ENCODE measurements around the gene SAMM50. TPM values are rescaled to one million over a fixed set of nuclear protein-coding genes. Genes with fewer than 3 reads are reported as not detected.

The SAMM50 gene
- total RNA-seq, 3 donors from 2014 or later, result 37.7 to 52.0 (median 48.0) TPM

DNA sequence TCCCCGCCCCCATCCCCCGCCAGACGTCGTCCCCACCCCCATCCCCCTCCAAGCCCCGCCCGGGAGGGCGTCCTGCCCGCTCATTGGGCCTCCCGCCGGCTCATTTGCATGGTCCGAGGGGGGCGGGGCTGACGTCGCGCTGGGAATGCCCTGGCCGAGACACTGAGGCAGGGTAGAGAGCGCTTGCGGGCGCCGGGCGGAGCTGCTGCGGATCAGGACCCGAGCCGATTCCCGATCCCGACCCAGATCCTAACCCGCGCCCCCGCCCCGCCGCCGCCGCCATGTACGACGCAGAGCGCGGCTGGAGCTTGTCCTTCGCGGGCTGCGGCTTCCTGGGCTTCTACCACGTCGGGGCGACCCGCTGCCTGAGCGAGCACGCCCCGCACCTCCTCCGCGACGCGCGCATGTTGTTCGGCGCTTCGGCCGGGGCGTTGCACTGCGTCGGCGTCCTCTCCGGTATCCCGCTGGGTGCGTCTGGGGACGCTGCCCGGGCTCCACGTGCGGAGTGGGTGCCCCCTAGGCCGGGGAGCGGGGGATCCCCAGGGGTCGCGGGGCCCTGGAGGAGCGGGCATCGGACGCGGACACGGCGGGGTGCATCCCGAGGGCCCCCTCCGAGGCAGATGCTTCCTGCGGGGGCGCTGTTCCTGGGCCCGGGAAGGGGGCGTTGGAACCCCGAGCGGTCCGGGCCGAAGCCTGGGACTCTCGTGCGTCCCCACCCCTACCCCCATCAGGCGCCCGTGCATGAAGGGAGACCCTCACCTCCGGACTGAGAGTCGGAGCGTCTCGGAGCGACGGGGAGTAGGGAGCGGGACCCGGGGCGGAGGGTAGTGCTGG lies 31.4 kb upstream of the SAMM50 start, which contains the start of gene PNPLA3:
Gene PNPLA3 (plus strand): TSS at position 175 of the 834 bp plus-strand sequence. CDS start 107 bp downstream, at position 282.
- H3K36me3 ChIP-seq (ENCODE audit: low read depth), result no peaks in the 10 kb centered on the region
- intact Hi-C loops (cut with DNase I, micrococcal nuclease), result no loop called here
- TF ChIP-seq, protein P1, sequence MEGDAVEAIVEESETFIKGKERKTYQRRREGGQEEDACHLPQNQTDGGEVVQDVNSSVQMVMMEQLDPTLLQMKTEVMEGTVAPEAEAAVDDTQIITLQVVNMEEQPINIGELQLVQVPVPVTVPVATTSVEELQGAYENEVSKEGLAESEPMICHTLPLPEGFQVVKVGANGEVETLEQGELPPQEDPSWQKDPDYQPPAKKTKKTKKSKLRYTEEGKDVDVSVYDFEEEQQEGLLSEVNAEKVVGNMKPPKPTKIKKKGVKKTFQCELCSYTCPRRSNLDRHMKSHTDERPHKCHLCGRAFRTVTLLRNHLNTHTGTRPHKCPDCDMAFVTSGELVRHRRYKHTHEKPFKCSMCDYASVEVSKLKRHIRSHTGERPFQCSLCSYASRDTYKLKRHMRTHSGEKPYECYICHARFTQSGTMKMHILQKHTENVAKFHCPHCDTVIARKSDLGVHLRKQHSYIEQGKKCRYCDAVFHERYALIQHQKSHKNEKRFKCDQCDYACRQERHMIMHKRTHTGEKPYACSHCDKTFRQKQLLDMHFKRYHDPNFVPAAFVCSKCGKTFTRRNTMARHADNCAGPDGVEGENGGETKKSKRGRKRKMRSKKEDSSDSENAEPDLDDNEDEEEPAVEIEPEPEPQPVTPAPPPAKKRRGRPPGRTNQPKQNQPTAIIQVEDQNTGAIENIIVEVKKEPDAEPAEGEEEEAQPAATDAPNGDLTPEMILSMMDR (IDR thresholded peaks at IDR 0.05), result no peak
- no peaks in the 10 kb centered on the region for H3K9me3 ChIP-seq
- peak; percentile 89 to 93 (median 90) for DNase-seq
- peak; percentile 95 for ATAC-seq
- H3K4me1 ChIP-seq (ENCODE audit: low read depth), result peaks cover 4% of the 10 kb centered on the region
- H3K4me3 ChIP-seq, result no peak within 1 kb of the TSS

DNA sequence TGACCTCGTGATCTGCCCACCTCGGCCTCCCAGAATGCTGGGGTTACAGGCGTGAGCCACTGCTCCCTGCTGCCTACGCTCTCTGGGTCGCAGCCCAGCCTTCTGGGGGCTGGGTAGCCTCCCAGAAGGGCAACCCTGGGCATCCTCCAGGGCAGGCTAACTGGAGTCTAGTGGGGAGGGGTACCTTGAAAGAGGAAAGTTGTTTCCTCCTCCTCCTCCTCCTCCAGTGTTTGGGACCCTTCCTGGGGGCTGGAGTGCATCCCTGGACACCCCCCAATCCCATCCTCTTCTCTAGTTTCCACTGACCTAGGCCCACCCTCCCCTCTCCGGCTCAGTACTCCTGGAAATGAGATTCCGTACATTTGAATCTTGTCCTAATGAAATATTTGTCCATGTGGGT lies 30.4 kb upstream of the SAMM50 start:
- intact Hi-C loops (cut with DNase I, micrococcal nuclease), result no loop called here
- Histone ChIP-seq H3K36me3 (ENCODE audit: low read depth) (no peaks in the 10 kb centered on the region), H3K4me1 (ENCODE audit: low read depth) (peaks cover 4% of the 10 kb centered on the region), H3K9me3 (no peaks in the 10 kb centered on the region), H3K4me3 (no peak overlapping the region)
- ATAC-seq (no peak), DNase-seq (no peak)
- TF ChIP-seq, protein P1 (IDR thresholded peaks at IDR 0.05), result no peak

DNA sequence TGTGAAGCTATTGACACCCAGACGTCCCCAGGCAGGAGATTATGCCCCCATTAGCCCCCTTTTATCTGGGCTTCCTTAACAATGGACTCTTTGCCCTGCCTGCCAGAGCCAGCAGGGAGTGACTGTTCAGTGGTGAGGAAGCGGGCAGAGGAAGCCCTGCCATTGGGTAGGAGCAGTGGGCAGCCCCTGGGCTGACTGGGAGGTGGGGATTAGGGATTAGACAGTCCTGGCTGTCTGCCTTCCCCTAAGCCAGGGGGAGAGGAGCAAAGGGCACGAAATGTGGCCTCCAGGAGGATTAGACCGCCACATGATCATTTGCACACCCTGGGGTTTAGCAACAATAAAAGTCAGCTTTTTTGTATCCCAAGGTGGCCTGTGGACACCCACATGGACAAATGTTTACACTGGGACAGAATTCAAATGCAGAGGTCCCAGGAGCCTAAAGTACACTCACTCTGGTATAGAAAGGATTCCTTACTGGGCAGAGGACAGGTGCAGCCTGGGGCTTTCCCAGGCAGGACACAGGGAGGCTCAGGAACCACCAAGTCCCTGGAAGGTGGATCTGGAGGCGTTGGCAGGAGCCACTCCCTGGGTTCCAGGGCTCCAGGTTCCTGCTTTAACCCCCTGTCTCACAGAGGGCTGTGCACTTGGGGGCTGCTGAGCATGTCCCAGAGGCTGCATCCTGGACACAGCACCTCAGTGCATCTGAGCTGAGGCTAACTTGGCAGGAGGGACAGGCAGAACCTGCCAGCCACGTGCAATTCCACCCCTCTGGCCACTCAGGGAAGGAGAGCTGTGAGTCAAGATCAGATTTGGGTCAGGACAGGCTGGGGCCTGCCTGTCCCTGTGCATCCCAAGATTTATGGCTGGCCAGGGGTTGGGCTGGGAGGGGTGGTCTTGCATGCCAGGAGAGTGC lies 29.6 kb upstream of the SAMM50 start:
- Histone ChIP-seq H3K4me1 (ENCODE audit: low read depth) (peaks cover 4% of the 10 kb centered on the region), H3K4me3 (no peak overlapping the region), H3K36me3 (ENCODE audit: low read depth) (no peaks in the 10 kb centered on the region), H3K9me3 (no peaks in the 10 kb centered on the region)
- intact Hi-C loops (cut with DNase I, micrococcal nuclease), result no loop called here
- no peak for DNase-seq
- peak; percentile 37 for ATAC-seq
- TF ChIP-seq, protein P1 (IDR thresholded peaks at IDR 0.05), result no peak

DNA sequence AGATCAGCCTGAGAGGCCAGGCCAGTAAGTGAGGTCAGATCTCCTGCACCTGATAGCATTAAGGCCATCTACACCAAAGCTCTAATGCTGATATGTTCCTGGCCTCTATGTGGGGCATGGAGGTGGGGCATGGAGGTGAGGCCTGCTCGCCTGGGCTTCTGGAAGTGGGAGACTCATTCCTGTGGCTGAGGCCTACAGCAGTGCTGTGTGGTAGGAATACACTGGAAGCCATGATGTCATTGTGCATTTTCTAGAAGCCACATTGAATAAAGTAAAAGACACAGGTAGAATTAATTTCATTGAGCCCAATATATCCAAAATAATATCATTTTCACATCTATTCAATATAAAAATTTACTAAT lies 28.9 kb upstream of the SAMM50 start:
- no peak for ATAC-seq
- no peak overlapping the region for H3K4me3 ChIP-seq
- intact Hi-C loops (cut with DNase I, micrococcal nuclease), result no loop called here
- H3K4me1 ChIP-seq (ENCODE audit: low read depth), result peaks cover 4% of the 10 kb centered on the region
- no peak for DNase-seq
- TF ChIP-seq, protein P1 (IDR thresholded peaks at IDR 0.05), result no peak
- H3K9me3 ChIP-seq, result no peaks in the 10 kb centered on the region
- no peaks in the 10 kb centered on the region for H3K36me3 ChIP-seq (ENCODE audit: low read depth)

DNA sequence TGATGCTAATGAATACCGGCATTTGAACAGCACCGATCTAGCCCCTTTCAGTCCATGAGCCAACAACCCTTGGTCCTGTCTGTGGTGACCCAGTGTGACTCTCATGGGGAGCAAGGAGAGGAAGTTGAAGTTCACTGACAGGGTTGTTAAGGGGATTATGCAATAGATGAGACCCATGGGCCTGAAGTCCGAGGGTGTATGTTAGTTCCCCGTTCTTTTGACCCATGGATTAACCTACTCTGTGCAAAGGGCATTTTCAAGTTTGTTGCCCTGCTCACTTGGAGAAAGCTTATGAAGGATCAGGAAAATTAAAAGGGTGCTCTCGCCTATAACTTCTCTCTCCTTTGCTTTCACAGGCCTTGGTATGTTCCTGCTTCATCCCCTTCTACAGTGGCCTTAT lies 26.8 kb upstream of the SAMM50 start:
- Histone ChIP-seq H3K4me3 (no peak overlapping the region), H3K36me3 (ENCODE audit: low read depth) (no peaks in the 10 kb centered on the region), H3K4me1 (ENCODE audit: low read depth) (peaks cover 4% of the 10 kb centered on the region), H3K9me3 (no peaks in the 10 kb centered on the region)
- DNase-seq, result no peak
- TF ChIP-seq, protein P1 (IDR thresholded peaks at IDR 0.05), result no peak
- no peak for ATAC-seq
- intact Hi-C loops (cut with DNase I, micrococcal nuclease), result no loop called here

Measured in mucosa of descending colon (tissue), 3 donors.